ENCODE results near the gene ZNF592. TPM values are rescaled to one million over a fixed set of nuclear protein-coding genes. Genes with fewer than 3 reads are reported as not detected.

ZNF592 gene
- total RNA-seq, 1 donor from 2014 or later = 30.1 TPM

DNA sequence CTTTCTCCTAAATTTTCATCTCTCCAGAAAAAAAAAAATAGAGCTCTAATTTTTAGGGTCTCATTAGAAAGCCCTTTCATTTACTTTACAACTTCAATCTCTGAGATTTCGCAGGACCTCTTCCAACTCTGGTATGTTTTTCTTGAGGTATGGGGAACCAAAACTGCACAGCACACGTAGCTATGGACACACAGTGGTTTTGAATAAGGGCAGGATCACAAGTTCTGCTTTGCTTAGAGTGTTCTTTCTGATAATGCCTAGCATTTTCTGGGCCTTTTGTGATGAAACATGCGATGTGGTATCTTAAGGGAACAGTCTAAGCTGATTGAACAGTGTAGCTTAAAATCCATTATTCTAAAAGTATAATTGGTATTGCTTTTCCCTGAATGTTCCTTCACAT, 25.3 kb downstream of the ZNF592 start:
- no peak for DNase-seq (ENCODE audit: low spot score)

DNA sequence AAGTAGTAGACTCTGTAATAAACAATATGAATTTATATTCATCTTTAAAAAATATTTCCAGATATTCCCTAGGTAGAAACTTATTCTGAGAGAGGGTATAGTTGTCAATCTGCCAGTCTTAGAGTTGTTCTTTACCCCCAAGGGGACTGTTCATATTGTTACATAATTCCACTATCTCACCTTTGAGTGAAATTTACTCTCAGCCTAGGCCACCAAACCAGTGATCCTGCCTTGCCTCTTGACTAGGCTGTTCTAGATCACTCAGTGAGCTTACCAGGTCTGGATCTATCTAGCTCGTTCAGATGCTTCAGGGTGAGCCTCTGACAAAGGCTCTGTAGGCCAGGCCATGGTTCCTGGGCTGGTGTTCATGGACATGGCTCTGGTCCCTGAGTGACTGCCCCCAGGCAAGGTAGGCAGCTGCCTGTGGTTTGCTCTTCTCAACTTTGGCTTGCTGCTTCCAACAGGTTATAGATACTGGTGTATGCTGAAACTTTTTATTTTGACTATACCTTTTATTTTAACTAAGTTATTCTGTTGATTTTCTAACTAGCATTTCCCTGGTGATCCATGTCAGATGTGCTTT, 27.6 kb downstream of the ZNF592 start:
- no peak for DNase-seq (ENCODE audit: low spot score)

DNA sequence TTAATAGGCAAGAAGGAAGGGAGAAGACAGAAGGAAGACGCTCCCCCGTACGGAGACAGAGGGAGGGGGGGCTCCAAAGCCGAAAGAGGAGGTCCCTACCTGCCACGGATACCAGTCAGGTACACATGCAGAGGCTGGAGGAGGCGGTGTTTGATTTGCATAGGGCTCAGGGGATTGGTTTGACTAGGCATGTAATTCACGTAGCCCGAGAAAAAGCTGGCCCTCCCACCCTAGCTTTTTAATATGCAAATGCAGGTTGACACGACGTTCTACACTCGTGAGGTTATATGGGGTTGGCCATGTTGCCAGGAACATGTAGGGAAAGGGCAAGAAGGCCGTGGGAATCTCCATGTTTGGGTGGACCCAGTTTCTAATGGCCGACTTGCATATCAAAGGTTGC, 29.8 kb downstream of the ZNF592 start:
- no peak for DNase-seq (ENCODE audit: low spot score)

GRCh38 chr15:84780492-84780891, 32.1 kb downstream of the ZNF592 start:
- no peak for DNase-seq (ENCODE audit: low spot score)

GRCh38 chr15:84781495-84781894, 33.1 kb downstream of the ZNF592 start:
- DNase-seq (ENCODE audit: low spot score) = no peak

- DNase-seq (ENCODE audit: low spot score) = no peak
Measured at GRCh38 chr15:84782346-84782745, 34.0 kb downstream of the ZNF592 start.

- DNase-seq (ENCODE audit: low spot score) = no peak
Measured at GRCh38 chr15:84783493-84784251, 35.3 kb downstream of the ZNF592 start.

- no peak for DNase-seq (ENCODE audit: low spot score)
Measured at GRCh38 chr15:84784262-84784661, 35.9 kb downstream of the ZNF592 start.

DNA sequence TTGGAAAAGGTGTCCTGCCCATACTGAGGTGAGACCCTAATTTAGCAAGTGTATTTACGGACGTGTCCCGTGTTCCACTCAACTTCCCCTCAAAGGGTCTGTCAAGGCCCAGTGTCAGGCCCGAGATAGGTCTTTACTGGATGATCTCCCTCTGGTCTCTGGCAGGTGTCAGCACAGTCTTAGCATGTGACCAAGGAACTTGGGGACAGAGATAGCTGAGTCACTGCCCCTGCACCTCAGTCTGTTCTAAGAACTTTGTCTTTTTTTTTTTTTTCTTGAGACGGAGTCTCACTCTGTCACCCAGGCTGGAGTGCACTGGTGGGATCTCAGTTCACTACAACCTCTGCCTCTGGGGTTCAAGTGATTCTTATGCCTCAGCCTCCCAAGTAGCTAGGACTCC, 36.7 kb downstream of the ZNF592 start:
- DNase-seq (ENCODE audit: low spot score) = no peak

GRCh38 chr15:84788500-84788899, 40.1 kb downstream of the ZNF592 start:
- DNase-seq (ENCODE audit: low spot score) = no peak

DNA sequence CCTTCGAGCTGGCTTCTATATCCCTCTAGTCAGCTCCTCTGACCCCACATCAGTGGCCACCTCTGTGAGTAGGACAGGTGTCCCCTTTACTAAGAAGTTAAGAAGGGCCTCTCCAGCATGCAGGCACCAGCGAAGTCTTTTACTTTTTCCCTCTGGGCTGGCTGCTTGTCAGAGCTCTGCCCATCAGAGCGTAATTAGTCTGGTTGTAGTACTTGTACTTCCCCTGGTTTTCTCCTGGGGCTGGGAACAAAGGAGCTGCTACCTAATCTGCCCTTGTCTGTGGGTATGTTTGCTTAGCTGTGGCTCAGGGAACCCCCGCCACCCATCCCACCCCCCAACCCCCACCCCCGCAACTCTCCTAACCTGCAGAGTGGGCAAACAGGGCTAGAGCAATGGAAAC, 41.4 kb downstream of the ZNF592 start:
- no peak for DNase-seq (ENCODE audit: low spot score)

DNA sequence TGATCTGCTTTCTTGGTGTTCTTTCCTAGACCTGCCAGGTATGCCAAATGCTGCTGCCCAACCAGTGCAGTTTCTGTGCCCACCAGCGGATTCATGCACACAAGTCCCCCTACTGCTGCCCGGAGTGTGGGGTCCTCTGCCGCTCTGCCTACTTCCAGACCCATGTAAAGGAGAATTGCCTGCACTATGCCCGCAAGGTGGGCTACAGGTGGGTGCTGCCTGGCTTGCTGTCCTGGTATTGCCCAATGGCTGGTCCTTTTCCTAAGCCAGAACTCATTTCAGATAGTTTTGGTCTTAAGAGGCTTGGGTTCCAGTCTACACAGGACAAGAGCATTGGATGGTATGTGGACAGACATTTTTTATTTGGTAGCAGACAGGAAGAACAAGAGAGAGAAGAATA, 42.3 kb downstream of the ZNF592 start:
- DNase-seq (ENCODE audit: low spot score) = no peak

DNA sequence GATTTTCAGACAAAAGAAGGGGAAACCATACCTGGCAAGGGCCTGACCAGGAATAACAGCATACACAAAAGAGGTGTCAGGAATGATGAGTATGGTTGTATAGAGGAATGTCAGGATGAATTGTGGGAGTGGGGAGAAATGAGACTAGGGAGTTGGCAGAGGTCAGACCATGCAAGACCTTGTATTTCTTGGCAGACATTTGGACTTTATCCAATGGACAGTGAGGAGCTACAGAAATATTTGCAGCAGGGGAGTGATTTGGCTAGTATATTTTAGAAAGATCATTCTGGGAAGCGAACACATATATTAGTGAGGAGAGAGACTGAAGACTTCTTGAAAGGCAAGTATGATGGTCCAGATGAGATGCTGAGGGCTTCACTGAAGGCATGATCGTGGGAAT, 43.4 kb downstream of the ZNF592 start:
- no peak for DNase-seq (ENCODE audit: low spot score)

- no peak for DNase-seq (ENCODE audit: low spot score)
Measured at GRCh38 chr15:84793431-84794161, 45.2 kb downstream of the ZNF592 start.

DNA sequence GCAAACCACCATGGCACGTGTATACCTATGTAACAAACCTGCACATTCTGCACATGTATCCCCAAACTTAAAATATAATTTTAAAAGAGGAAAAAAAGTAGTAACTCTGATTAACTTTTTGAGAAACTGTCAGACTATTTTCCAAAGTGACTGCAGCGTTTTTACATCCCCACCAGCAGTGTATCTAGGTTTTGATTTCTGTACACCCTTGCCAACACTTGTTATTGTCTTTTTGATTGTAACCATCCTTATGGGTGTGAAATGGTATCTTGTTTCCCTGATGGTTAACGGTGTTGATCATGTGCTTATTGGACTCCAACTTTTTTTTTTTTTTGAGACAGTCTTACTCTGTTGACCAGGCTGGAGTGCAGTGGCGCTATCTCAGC, 45.8 kb downstream of the ZNF592 start:
- DNase-seq (ENCODE audit: low spot score) = no peak

DNA sequence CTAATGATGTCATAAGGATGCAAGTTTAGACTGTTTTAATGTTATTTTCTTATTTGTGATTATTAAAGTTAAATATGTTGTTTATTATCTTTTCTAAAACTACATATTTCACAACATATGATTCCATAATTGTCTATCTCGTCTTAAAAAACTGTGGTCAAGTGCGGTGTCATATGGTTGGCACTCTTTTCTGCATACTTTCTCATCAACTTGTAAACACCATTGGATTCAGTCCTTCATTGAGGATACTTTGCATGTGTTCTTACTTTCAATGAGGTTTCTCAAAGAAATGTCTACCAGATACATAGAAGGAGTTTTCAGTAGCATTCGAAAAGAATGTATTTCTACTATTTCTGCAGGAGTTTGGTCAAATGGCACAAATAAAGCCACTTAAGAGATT, 46.8 kb downstream of the ZNF592 start:
- DNase-seq (ENCODE audit: low spot score) = no peak

DNA sequence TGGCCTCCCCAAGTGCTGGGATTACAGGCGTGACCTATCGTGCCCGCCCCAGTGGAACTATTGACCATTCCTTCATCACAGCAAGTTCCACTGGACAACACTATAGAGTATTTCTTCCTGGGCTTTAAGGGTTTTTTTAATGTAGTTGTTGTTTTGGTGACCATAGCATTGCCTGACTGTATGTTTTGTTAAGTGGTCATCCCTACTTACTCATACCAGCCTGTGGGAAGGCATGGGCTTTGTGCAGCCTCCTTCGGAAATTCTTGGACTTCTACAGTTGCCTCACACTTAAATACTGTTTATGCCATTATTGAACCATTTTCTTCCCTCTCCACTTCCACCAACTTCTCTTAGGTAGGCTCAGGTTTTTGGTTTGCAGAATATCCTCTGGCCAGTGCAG, 48.8 kb downstream of the ZNF592 start:
- DNase-seq (ENCODE audit: low spot score) = no peak

GRCh38 chr15:84797801-84798200, 49.4 kb downstream of the ZNF592 start:
- no peak for DNase-seq (ENCODE audit: low spot score)

DNA sequence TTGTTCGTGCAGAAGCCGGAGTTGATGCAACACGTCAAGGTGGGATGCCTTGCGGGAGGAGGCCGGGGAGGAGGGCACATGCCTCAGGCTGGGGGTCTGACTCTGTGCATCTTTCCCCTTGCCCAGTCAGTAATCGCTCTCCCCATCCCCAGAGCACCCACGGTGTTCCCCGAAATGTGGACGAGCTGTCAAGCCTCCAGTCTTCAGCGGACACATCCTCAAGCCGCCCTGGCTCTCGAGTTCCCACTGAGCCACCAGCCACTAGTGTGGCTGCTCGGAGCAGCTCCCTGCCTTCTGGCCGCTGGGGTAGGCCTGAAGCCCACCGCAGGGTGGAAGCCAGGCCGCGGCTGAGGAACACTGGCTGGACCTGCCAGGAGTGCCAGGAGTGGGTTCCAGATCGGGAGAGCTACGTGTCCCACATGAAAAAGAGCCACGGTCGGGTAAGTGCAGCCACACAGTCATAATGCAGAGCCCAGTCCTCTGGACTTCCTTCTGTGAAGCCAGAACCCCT, 50.1 kb downstream of the ZNF592 start:
- DNase-seq (ENCODE audit: low spot score) = no peak

DNA sequence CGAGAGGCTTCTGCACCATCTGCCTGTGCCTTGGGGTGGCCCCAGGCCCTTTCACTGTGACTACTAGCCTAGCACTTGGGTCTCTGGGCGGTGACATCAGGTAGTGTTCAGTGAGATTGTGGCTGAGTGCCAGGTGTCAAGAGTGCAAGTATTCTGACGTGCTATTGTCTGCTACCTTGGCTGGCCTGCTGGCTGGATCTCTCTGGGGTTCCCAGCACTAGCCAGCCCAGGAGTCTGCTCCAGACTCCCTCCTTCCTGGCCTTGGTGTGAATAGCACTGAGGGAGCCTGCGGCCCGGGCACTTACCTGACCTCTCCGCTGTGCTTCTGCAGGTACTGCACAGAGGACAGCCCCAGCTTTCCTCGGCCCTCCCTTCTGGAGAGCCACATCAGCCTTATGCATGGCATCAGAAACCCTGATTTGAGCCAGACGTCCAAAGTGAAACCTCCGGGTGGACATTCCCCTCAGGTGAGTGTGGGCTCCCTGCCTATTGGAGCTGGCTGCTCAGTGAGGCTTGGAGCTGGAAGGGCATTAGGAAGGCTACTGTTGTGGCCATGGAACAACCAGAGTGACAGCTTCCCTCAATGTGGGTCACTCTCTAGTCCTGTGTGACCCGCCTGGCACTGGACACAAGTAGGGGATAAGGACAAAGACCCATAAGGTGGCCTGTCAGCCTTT, 51.3 kb downstream of the ZNF592 start:
- DNase-seq (ENCODE audit: low spot score) = no peak

- no peak for DNase-seq (ENCODE audit: low spot score)
Measured at GRCh38 chr15:84800365-84800806, 52.0 kb downstream of the ZNF592 start.
